ENCODE measurements around the gene SLC4A5. TPM values are rescaled to one million over a fixed set of nuclear protein-coding genes. Genes with fewer than 3 reads are reported as not detected.
"Not testable (repeated sequence)": the region's sequence is repeated elsewhere in the genome, so short reads cannot be mapped to it uniquely, and the experiment has no call there.

SLC4A5 gene
- total RNA-seq, 4 donors from 2014 or later, result 3.2 to 30.4 (median 4.2) TPM

GRCh38 chr2:74221604-74222299 is 121.5 kb downstream of the SLC4A5 start:
- TF ChIP-seq, protein P1, sequence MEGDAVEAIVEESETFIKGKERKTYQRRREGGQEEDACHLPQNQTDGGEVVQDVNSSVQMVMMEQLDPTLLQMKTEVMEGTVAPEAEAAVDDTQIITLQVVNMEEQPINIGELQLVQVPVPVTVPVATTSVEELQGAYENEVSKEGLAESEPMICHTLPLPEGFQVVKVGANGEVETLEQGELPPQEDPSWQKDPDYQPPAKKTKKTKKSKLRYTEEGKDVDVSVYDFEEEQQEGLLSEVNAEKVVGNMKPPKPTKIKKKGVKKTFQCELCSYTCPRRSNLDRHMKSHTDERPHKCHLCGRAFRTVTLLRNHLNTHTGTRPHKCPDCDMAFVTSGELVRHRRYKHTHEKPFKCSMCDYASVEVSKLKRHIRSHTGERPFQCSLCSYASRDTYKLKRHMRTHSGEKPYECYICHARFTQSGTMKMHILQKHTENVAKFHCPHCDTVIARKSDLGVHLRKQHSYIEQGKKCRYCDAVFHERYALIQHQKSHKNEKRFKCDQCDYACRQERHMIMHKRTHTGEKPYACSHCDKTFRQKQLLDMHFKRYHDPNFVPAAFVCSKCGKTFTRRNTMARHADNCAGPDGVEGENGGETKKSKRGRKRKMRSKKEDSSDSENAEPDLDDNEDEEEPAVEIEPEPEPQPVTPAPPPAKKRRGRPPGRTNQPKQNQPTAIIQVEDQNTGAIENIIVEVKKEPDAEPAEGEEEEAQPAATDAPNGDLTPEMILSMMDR (IDR thresholded peaks at IDR 0.05), result no peak
- TF ChIP-seq EP300 (IDR thresholded peaks at IDR 0.05) (no peak), POLR2AphosphoS5 (IDR thresholded peaks at IDR 0.05) (no peak)
- no peaks in the 10 kb centered on the region for H3K27me3 ChIP-seq
- peaks cover 5% of the 10 kb centered on the region for H3K36me3 ChIP-seq
- DNase-seq (ENCODE audit: low spot score in 2 of 2), result no peak
- 93% methylated on average over 6 of the region's 6 CpGs for WGBS
- H3K4me1 ChIP-seq, result peaks cover 12% of the 10 kb centered on the region
- no peak overlapping the region for H3K27ac ChIP-seq
- no peak overlapping the region for H3K4me3 ChIP-seq
- H3K9me3 ChIP-seq, result no peaks in the 10 kb centered on the region

DNA sequence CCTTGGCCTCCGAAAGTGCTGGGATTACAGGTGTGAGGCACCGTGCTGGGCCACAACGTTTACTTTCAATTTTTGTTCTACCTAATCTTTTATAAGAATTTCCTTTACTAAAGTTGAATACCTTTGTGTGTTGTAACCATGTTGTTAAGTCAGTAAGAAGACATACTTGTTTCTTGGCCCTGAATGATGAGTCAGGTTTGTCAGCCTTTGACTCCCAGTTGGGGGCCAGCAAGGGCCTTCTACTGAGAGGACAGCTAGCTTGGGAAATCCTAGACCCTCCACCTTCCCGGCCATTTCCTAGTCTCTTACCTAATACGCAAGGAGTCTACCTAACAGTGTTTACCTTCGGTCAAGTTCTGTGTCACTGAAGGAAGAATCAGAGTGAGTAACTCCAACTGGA is 122.1 kb downstream of the SLC4A5 start:
- DNase-seq (ENCODE audit: low spot score in 2 of 2), result no peak
- H3K9me3 ChIP-seq, result no peaks in the 10 kb centered on the region
- no peaks in the 10 kb centered on the region for H3K27me3 ChIP-seq
- peaks cover 5% of the 10 kb centered on the region for H3K36me3 ChIP-seq
- WGBS, result 96% methylated on average over 6 of the region's 6 CpGs
- no peak overlapping the region for H3K4me3 ChIP-seq
- no peak overlapping the region for H3K27ac ChIP-seq
- TF ChIP-seq, protein P1 (IDR thresholded peaks at IDR 0.05), result no peak
- TF ChIP-seq POLR2AphosphoS5 (IDR thresholded peaks at IDR 0.05) (no peak), POLR2A (IDR thresholded peaks at IDR 0.05) (no peak)
- H3K4me1 ChIP-seq, result peaks cover 5% of the 10 kb centered on the region

GRCh38 chr2:74219846-74220486 is 123.2 kb downstream of the SLC4A5 start:
- Histone ChIP-seq H3K36me3 (peaks cover 12% of the 10 kb centered on the region), H3K4me1 (no peaks in the 10 kb centered on the region), H3K9me3 (no peaks in the 10 kb centered on the region), H3K27ac (no peak overlapping the region), H3K27me3 (no peaks in the 10 kb centered on the region), H3K4me3 (no peak overlapping the region)
- no peak for DNase-seq (ENCODE audit: low spot score in 2 of 2)
- TF ChIP-seq, protein P1 (IDR thresholded peaks at IDR 0.05), result no peak
- TF ChIP-seq POLR2AphosphoS5 (IDR thresholded peaks at IDR 0.05), result no peak
- no peak for TF ChIP-seq POLR2A (IDR thresholded peaks at IDR 0.05)
- TF ChIP-seq EP300 (IDR thresholded peaks at IDR 0.05), result no peak
- 92% methylated on average over 5 of the region's 5 CpGs for WGBS

DNA sequence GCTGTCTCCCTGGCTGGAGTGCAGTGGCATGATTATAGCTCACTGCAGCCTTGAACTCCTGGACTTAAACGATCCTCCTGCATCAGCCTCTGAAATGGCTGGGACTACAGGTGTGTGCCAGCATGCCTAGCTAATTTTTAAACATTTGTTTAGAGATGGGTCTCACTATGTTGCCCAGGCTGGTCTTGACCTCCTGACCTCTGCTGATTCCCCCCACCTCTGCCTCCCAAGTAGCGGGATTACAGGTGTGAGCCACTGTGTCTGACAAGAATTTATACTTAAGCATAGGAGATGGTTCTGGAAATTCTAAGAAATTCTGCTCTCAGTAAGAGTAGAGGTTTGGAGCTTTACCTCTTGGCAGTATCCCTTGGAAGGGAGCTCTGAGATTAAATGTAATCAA is 126.6 kb downstream of the SLC4A5 start:
- Histone ChIP-seq H3K4me1 (no peaks in the 10 kb centered on the region), H3K27ac (no peak overlapping the region), H3K36me3 (peaks cover 36% of the 10 kb centered on the region), H3K27me3 (no peaks in the 10 kb centered on the region), H3K4me3 (no peak overlapping the region), H3K9me3 (no peaks in the 10 kb centered on the region)
- WGBS, result 92% methylated on average over 2 of the region's 2 CpGs
- TF ChIP-seq POLR2AphosphoS5 (IDR thresholded peaks at IDR 0.05), result no peak
- no peak for DNase-seq (ENCODE audit: low spot score in 2 of 2)

DNA sequence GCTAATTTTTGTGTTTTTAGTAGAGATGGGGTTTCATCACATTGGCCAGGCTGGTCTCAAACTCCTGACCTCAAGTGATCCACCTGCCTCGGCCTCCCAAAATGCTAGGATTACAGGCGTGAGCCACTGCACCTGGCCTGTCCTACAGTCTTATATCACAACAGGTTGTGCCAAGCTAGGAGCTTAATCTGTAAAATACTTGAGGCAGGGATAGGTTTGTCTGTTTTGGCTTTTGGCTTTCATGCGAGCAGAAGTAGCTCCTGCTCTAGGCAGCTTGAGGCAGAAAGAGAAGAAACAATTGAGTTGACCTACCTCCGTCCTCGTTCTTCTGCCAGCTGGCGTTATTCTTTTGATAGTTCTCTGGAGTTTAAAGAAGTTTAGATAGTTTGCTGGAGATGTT is 127.4 kb downstream of the SLC4A5 start:
- WGBS, result 95% methylated on average over 6 of the region's 6 CpGs
- not testable (repeated sequence) for H3K4me3 ChIP-seq; H3K27ac ChIP-seq; H3K4me1 ChIP-seq; DNase-seq (ENCODE audit: low spot score in 2 of 2); H3K27me3 ChIP-seq; H3K9me3 ChIP-seq
- H3K36me3 ChIP-seq, result peaks cover 39% of the 10 kb centered on the region

DNA sequence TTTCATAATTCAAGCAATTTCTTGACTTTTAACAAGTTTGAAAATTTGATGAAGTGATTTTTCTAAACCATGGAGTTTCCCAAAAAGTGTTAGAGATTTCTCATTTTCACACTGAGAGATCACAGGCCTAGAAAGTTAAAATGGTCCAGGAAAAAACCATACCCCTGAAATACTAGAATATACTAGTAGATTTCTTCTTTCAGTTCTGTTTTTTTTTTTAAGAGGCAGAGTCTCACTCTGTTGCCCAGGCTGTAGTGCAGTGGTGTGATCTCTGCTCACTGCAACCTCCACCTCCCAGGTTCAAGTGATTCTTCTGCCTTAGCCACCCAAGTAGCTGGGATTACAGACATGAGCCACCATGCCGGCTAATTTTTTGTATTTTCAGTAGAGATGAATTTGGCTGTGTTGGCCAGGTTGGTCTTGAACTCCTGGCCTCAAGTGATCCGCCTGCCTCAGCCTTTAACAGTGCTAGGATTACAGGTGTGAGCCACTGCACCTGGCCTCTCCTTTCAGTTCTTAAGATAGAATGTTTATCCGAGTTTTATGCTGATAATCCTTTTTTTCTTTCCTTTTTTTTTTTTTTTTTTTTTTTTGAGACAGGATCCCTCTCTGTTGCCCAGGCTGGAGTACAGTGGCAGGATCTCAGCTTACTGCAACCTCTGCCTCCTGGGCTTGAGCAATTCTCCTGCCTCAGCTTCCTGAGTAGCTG is 130.4 kb downstream of the SLC4A5 start:
- WGBS, result 83% methylated on average over 3 of the region's 3 CpGs
- H3K4me1 ChIP-seq, result no peaks in the 10 kb centered on the region
- H3K27me3 ChIP-seq, result no peaks in the 10 kb centered on the region
- TF ChIP-seq POLR2AphosphoS5 (IDR thresholded peaks at IDR 0.05) (no peak), POLR2A (IDR thresholded peaks at IDR 0.05) (no peak), EP300 (IDR thresholded peaks at IDR 0.05) (no peak)
- TF ChIP-seq, protein P1 (IDR thresholded peaks at IDR 0.05), result no peak
- H3K4me3 ChIP-seq, result no peak overlapping the region
- no peak for DNase-seq (ENCODE audit: low spot score in 2 of 2)
- H3K9me3 ChIP-seq, result no peaks in the 10 kb centered on the region
- H3K36me3 ChIP-seq, result peaks cover 60% of the 10 kb centered on the region
- H3K27ac ChIP-seq, result no peak overlapping the region
